DMS114 treated with DMSO at 0.1 percent for 48 hours (cell line): ENCODE measurements around the gene NOP14.
"Not testable (repeated sequence)": the region's sequence is repeated elsewhere in the genome, so short reads cannot be mapped to it uniquely, and the experiment has no call there.

ENCODE experiments used
- DNase-seq: peaks from one replicate; lab custom pipeline; 2025; ENCODE audit not compliant: unreplicated experiment; lab: John Stamatoyannopoulos, UW

Gene NOP14

GRCh38 chr4:2918300-2918699, 44.9 kb downstream of the NOP14 start:
- DNase-seq = not testable (repeated sequence)

GRCh38 chr4:2916696-2917095, 46.5 kb downstream of the NOP14 start:
- not testable (repeated sequence) for DNase-seq

- DNase-seq = no peak
Observed at GRCh38 chr4:2915789-2916188, 47.4 kb downstream of the NOP14 start.

- DNase-seq = no peak
Observed at GRCh38 chr4:2914256-2915126, 48.7 kb downstream of the NOP14 start.

- no peak for DNase-seq
Observed at GRCh38 chr4:2913168-2913567, 50.0 kb downstream of the NOP14 start.

GRCh38 chr4:2911868-2912267, 51.3 kb downstream of the NOP14 start:
- no peak for DNase-seq

- no peak for DNase-seq
Observed at GRCh38 chr4:2910409-2910808, 52.8 kb downstream of the NOP14 start.

GRCh38 chr4:2909583-2909982, 53.6 kb downstream of the NOP14 start:
- DNase-seq = no peak

- DNase-seq = no peak
Observed at GRCh38 chr4:2908686-2909085, 54.5 kb downstream of the NOP14 start.

- no peak for DNase-seq
Observed at GRCh38 chr4:2907706-2908293, 55.4 kb downstream of the NOP14 start.

GRCh38 chr4:2907226-2907625, 56.0 kb downstream of the NOP14 start:
- DNase-seq = no peak

- no peak for DNase-seq
Observed at GRCh38 chr4:2906218-2906617, 57.0 kb downstream of the NOP14 start.

GRCh38 chr4:2905544-2905943, 57.7 kb downstream of the NOP14 start:
- DNase-seq = no peak

- DNase-seq = no peak
Observed at GRCh38 chr4:2902126-2902525, 61.1 kb downstream of the NOP14 start.

GRCh38 chr4:2901186-2901585, 62.0 kb downstream of the NOP14 start:
- DNase-seq = no peak

- no peak for DNase-seq
Observed at GRCh38 chr4:2900741-2901140, 62.5 kb downstream of the NOP14 start.

GRCh38 chr4:2898001-2898400, 65.2 kb downstream of the NOP14 start:
- no peak for DNase-seq

- DNase-seq = no peak
Observed at GRCh38 chr4:2893772-2894171, 69.4 kb downstream of the NOP14 start.

GRCh38 chr4:2891294-2891693, 71.9 kb downstream of the NOP14 start:
- DNase-seq = no peak

- DNase-seq = no peak
Observed at GRCh38 chr4:2888886-2889285, 74.3 kb downstream of the NOP14 start.
